Keratinocyte (primary cell): ENCODE data around the gene TRMT61B. TPM values are rescaled to one million over a fixed set of nuclear protein-coding genes. Genes with fewer than 3 reads are reported as not detected.

Source experiments
- DNase-seq: peaks from one replicate; pipeline ENCODE4 v3.0.0-alpha.2; 2011; ENCODE audit warnings: low read depth, missing footprints, low spot score
- FAIRE-seq: peaks from 2 replicates; lab custom pipeline; 2011; peaks lifted over from hg19 to GRCh38; lab: Jason Lieb, UNC
- H2AFZ ChIP-seq: 2 replicates; pipeline ENCODE4 v1.6.0; 2012; ENCODE audit warnings: low read length, control low read depth, inconsistent platforms; ENCODE audit not compliant: control insufficient read depth
- H3K27ac ChIP-seq: 2 replicates; pipeline ENCODE4 v1.5.1; 2011; ENCODE audit warnings: low read length; ENCODE audit not compliant: control insufficient read depth, insufficient read depth
- H3K27me3 ChIP-seq: 3 replicates; pipeline ENCODE4 v1.6.0; 2011; ENCODE audit warnings: low read length; ENCODE audit not compliant: control insufficient read depth, insufficient read depth; ENCODE audit errors: extremely low read depth
- H3K36me3 ChIP-seq, 2 experiments: 2 replicates in 1 of 2; 3 replicates in 1 of 2; pipeline ENCODE4 v1.5.1; 2011; ENCODE audit warnings: low read length in 2 of 2, mild to moderate bottlenecking in 1 of 2; ENCODE audit not compliant: control insufficient read depth in 2 of 2, insufficient read depth in 2 of 2; ENCODE audit errors: extremely low read depth in 1 of 2
- H3K4me1 ChIP-seq: 3 replicates; pipeline ENCODE4 v1.5.1; 2011; ENCODE audit warnings: low read length; ENCODE audit not compliant: control insufficient read depth, insufficient read depth; ENCODE audit errors: extremely low read depth
- H3K4me2 ChIP-seq: 3 replicates; pipeline ENCODE4 v1.6.0; 2011; ENCODE audit warnings: low read depth, low read length; ENCODE audit not compliant: control insufficient read depth, insufficient read depth; ENCODE audit errors: extremely low read depth
- H3K4me3 ChIP-seq, 3 experiments: fragments of 200-600 bp in 1 of 3; sonication (generic) in 1 of 3; 2 replicates in 2 of 3; 3 replicates in 1 of 3; pipeline ENCODE4 v1.5.1; 2011 to 2016; ENCODE audit warnings: low read length in 3 of 3, mild to moderate bottlenecking in 3 of 3, control low read depth in 2 of 3, inconsistent platforms in 1 of 3, low read depth in 1 of 3, mixed read lengths in 1 of 3, mixed run types in 1 of 3, moderate library complexity in 1 of 3; ENCODE audit not compliant: control insufficient read depth in 2 of 3, insufficient read depth in 2 of 3; ENCODE audit errors: extremely low read depth in 1 of 3
- H3K79me2 ChIP-seq: 2 replicates; pipeline ENCODE4 v1.6.0; 2012; ENCODE audit warnings: low read length; ENCODE audit not compliant: control insufficient read depth, insufficient read depth
- H3K9ac ChIP-seq: 3 replicates; pipeline ENCODE4 v1.6.0; 2011; ENCODE audit warnings: low read length; ENCODE audit not compliant: control insufficient read depth, insufficient read depth; ENCODE audit errors: extremely low read depth
- H3K9me1 ChIP-seq: 3 replicates; pipeline ENCODE4 v1.6.0; 2011; ENCODE audit warnings: low read length; ENCODE audit not compliant: control insufficient read depth, insufficient read depth; ENCODE audit errors: extremely low read depth
- H3K9me3 ChIP-seq: 2 replicates; pipeline ENCODE4 v1.5.1; 2012; ENCODE audit warnings: low read depth, low read length; ENCODE audit not compliant: control insufficient read depth
- H4K20me1 ChIP-seq: 3 replicates; pipeline ENCODE4 v1.6.0; 2011; ENCODE audit warnings: low read length; ENCODE audit not compliant: control insufficient read depth, insufficient read depth; ENCODE audit errors: extremely low read depth
- CTCF ChIP-seq, 3 experiments: IDR thresholded peaks in 1 of 3; conservative IDR thresholded peaks in 1 of 3; optimal IDR thresholded peaks in 1 of 3; 2 replicates in 2 of 3; 3 replicates in 1 of 3; pipeline versions ENCODE3 to v1.5.1; 2011; ENCODE audit warnings: low read length in 3 of 3, mild to moderate bottlenecking in 3 of 3, moderate library complexity in 2 of 3, control low read depth in 1 of 3, inconsistent platforms in 1 of 3; ENCODE audit not compliant: insufficient read depth in 2 of 3; ENCODE audit errors: extremely low read depth in 1 of 3
- EZH2 ChIP-seq: IDR thresholded peaks from one replicate; pipeline ENCODE4 v1.6.1; 2012; ENCODE audit warnings: inconsistent platforms, mild to moderate bottlenecking, low read length, moderate library complexity
- dilution Hi-C: fragments of 300-500 bp; cut with MboI; formaldehyde crosslinking; loops from one replicate; pipeline ENCODE4 v1.7.0; 2020; ENCODE audit warnings: low sequenced_read_pairs; ENCODE audit not compliant: extremely low pct_ligation_motif_present
- polyA plus RNA-seq, 5 experiments: library from polyadenylated mRNA; depleted of rRNA in 3 of 5; stranded (reverse) in 3 of 5; stranded (forward) in 1 of 5; unstranded in 1 of 5; fragments of >200 nt; gene quantifications; 1 replicate in 1 of 5; 2 replicates in 3 of 5; 3 replicates in 1 of 5; pipeline versions ENCODE4 v1.2.1 to v1.2.3, GENCODE V29; 2011 to 2012; ENCODE audit warnings: missing spikeins in 2 of 5, low read depth in 1 of 5, low replicate concordance in 1 of 5

The TRMT61B gene
- polyA plus RNA-seq, 1 donor (not counting 4 experiments of a cell fraction or from before 2014, with no cell fraction given), result 16.2 TPM

- no peaks in the 10 kb centered on the region for H3K27me3 ChIP-seq
- TF ChIP-seq EZH2 (no peak), CTCF (optimal IDR thresholded peaks at IDR 0.05 in 1 of 3, IDR thresholded peaks at IDR 0.05 in 1 of 3, conservative IDR thresholded peaks at IDR 0.05 in 1 of 3; ENCODE audit: extremely low read depth in 1 of 3, insufficient read depth in 2 of 3, low read length in 3 of 3) (no peak)
- no peak overlapping the region for H3K9ac ChIP-seq
- H3K4me2 ChIP-seq, result no peak overlapping the region
- H3K4me3 ChIP-seq, result no peak overlapping the region
- FAIRE-seq (no peak), DNase-seq (no peak)
- H3K27ac ChIP-seq, result no peak overlapping the region
- no peaks in the 10 kb centered on the region for H3K79me2 ChIP-seq
- H3K9me1 ChIP-seq, result no peaks in the 10 kb centered on the region
- dilution Hi-C loops, result no loop called here
- H3K36me3 ChIP-seq, result no peaks in the 10 kb centered on the region
- no peaks in the 10 kb centered on the region for H3K4me1 ChIP-seq
- no peaks in the 10 kb centered on the region for H4K20me1 ChIP-seq
- H2AFZ ChIP-seq, result no peak overlapping the region
- no peaks in the 10 kb centered on the region for H3K9me3 ChIP-seq
These were observed 48.1 kb downstream of the TRMT61B start for GRCh38 chr2:28822036-28822435.

GRCh38 chr2:28821295-28821958, 48.7 kb downstream of the TRMT61B start:
- peak; percentile 39 to 63 (median 55) for TF ChIP-seq CTCF (optimal IDR thresholded peaks at IDR 0.05 in 1 of 3, IDR thresholded peaks at IDR 0.05 in 1 of 3, conservative IDR thresholded peaks at IDR 0.05 in 1 of 3; ENCODE audit: extremely low read depth in 1 of 3, insufficient read depth in 2 of 3, low read length in 3 of 3)
- no peak for TF ChIP-seq EZH2
- Histone ChIP-seq H3K4me1 (no peaks in the 10 kb centered on the region), H2AFZ (no peak overlapping the region), H3K9me3 (no peaks in the 10 kb centered on the region), H3K36me3 (no peaks in the 10 kb centered on the region), H3K79me2 (no peaks in the 10 kb centered on the region), H3K27me3 (no peaks in the 10 kb centered on the region), H3K9ac (no peak overlapping the region), H3K27ac (no peak overlapping the region), H3K9me1 (no peaks in the 10 kb centered on the region), H4K20me1 (no peaks in the 10 kb centered on the region), H3K4me2 (peak overlapping the region; percentile 10), H3K4me3 (no peak overlapping the region)
- peak; percentile 76 for FAIRE-seq
- dilution Hi-C loops, result no loop called here
- peak; percentile 62 for DNase-seq
